HG02938 (cell line): Measurements from ENCODE around the gene PLEKHA7.

Experiments used
- ATAC-seq: cut with Tn5 transposase; IDR thresholded peaks from one replicate; pipeline ENCODE4 v1.9.1; 2021; ENCODE audit warnings: mild to moderate bottlenecking, moderate library complexity; ENCODE audit not compliant: unreplicated experiment

PLEKHA7 gene

DNA sequence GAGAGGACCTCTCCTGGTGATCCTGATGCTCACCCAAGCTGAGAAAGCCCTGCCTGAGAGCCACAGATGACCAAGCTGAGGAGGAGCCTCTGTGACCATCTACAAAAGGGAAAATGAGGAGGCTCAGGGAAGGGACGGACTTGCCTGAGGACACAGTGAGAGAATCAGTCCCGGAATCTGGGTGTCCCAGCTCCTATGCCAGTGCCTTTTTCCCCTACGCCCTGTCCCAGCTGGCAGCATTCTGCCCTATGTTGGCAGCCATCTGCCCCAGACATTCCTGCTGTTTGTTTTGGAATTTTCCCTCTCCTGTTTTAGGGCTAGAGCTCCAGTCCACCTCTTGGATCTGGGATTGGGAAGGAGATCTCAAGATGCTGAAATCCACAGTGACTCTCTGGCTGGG, 221.2 kb downstream of the PLEKHA7 start:
- ATAC-seq: no peak

DNA sequence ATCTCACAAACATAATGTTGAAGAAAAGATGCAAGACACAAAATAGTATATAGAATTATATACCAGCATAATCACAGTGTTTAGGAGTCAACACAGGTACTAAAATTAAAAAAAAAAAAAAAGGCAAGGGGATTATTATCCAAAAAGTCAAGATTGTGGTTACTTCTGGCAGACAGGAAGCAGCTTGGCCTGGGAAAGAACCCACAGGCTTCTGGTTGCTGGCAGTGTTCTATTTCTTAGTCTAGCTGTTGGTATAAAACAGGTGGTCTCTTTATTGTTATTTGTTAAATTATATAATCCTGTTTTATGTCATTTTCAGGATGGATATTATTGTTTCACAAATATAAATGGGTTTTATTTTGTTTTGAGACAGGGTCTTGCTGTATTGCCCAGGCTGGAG, 221.8 kb downstream of the PLEKHA7 start:
- no peak for ATAC-seq

DNA sequence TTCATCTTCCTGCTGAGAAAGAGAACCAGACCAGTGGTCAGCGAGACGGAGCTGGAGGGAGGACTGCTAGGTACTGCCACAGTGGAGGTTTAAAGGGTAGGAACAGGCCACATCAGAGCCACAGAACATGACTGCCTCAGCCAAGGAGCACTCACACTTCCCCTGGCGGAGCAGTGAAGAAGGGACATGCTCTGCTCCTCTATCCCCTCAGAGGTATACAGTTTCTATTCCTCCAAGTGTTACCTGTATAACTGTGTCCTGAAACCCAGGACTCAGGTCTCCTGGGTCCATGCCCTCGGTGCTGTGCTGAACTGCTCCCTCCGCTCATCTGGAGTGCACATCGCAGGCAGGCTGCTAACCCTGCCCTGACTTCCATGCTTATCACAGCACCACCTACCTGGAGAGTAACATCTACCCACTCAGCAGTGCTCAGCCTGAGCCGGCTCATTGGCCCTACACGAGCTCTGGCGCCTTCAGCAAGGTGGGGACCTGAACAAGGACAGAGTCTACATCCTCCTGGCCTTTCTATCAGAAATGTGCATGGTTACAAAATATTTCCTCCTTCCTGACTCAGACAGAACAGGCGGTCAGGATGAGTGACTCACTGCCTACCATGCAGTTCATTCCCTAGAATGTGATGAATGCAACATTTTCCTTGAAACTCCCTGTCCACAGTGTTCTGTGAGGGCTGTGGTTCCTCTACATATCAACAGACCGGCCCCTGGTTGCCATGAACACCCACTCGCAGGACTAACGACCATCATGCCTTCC, 222.8 kb downstream of the PLEKHA7 start:
- ATAC-seq: no peak

DNA sequence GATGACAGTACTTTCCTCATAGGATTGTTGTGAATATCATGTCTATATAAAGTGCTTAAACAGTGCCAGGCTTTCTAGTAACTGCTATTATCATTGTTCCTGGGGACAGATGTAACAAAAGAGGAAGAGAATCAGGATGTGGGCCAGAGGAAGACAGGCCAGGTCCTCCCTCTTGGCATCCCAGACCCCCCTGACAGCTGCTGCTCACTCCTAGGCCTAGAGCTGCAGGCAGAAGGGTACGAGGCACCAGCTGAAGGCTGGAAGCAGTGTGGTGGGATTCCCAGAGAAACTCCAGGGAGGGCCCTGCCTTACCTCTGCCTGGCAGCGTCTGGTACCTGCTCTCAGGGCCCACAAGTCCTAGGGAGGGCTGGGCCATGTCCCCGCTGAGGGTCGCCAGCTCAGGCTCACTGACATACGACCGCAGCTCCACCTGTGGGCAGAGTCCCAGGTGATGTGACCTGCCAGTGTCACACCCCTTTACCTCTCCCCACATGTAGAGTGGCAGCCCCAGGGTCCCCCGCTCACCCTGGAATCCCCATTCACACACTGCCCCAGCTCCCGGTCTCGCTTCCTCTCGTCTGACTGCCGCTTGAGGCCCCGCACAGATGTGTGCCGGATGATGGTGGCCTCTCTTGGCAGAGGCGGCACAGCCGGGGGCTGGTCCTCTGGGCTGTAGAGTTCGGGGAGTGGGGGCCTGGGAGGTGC, 223.6 kb downstream of the PLEKHA7 start:
- no peak for ATAC-seq

DNA sequence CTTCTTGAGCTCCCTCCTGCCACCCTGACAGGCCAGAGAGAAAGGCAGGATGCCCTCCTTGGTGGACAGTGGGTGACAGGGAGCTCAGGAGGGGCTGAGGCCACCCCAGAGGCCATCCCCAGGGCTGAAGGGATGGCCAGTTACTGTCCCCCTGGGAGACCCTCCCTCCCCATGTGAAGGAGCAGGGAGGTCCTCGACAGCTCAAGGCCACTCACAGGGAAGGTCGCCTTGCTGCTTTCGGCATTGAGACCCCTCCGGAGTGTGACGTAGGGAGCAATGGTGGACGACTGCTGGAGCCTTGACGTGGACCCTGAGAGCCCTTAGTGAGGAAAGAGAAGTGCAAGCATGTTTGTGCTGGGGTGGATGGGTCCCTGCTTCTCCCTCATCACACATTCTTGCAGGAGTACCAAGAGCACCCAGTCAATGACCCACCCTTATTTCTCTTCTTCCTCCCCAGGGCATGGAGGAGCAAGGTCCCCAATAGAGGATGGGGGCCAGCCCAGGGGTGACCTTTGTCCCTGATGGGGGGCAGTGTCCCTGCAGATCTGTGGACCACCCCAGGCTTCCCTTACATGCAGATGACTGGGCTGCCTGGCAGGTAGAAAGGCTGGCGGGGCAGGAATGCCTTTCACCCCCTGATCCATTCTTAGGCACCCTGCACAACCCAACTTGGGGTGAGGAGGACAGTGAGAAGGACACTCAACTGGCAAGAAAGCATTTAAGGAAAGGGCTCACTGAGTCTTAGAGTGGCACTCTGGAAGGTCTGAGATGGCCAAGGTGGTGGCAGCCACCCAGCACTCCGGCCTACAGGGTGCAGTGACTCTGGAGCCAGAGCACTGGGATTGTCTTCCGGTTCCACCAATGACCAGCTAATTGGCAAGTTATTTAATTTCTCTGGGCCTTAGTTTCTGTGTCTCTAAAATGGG, 224.4 kb downstream of the PLEKHA7 start:
- ATAC-seq: no peak

DNA sequence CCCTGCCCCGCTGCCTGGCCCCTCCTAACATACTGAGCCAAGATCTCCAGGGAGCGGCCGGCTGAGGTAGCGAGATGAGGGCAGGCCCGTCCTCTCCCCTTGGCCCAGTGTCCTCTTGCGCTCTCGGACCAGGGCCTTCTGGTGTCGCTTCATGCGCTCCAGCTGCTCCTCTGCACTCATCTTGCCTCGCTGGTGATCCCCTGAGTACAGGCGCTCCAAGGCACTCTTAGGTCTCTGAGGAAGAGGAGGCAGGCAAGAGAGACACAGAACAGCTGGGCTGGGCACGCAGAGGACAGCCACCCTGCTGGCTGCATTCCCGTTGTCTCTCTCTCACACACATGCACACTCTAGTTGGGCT, 225.2 kb downstream of the PLEKHA7 start:
- no peak for ATAC-seq

DNA sequence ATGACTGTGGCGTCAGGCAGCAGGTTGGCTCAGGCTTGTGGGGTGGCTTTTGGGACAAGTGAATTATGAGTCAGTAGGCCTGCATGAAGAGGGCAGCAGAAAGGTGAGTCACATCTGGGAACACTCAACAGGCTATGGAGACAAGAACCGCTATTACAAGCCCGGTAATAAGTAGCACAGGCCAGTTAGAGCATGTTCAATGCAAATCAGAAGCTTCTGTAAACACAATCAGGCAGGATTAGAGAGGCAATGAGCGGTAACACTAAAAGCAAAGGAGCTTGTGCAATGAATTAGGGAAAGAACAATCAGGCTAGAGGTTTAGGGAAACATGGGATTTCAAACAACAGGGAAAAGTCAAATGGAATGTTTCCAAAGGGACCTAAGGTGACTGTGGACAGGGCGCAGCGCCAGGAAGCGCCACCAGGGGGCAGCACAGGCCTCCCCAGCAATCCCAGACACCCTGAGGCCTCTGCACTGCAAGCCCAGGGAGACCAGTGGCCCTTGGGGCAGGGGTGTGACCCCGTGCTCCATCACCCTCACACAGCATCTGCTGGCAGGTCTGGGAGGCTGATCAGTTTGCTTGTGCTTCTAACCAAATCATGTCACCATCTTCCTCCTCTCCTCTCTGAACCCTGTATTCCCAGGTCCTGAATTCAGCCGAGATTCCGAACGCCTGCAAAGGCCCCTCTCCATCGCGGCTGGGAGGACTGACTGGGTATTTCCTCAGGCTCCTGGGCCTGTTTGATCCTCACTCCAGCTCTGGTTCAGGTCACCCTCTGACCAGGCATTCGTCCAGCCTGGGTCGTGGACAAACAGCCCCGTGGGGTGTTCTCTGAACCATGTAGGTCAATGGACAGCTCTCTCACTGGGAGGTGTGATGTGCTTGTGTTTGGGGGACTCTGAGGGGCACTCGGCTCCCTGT, 225.8 kb downstream of the PLEKHA7 start:
- no peak for ATAC-seq

DNA sequence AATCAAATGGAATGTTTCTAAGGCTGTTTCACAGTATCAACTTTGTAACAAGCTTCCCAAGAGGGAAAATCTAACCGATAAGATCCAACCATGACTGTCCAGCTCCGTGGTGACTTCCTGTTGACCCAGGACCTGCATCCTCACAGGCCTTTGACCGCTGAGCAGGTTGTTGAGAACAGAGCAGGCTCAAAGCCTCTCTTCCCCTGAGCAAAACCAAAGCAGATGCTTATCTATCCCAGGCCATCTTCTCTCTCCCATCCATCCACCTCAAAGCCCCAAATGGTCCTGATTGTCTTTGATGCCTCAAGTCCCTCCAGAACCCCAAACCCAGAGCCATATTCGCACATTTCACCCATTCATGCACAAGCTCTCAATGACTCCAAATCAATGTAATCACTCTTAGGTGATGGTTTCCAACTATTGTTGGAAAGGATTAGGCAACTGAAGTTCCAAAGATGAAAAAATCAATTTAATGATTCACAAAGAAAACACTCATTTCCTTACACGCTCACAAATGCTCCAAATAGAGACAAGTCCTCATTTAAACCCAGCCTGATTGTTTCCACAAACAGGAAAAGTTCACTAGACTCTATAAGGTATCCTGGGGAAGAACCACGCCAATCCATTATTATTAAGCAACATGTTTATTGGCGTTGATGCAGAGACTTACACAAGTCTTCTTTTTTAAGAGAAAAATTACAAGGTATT, 227.0 kb downstream of the PLEKHA7 start:
- ATAC-seq: no peak

DNA sequence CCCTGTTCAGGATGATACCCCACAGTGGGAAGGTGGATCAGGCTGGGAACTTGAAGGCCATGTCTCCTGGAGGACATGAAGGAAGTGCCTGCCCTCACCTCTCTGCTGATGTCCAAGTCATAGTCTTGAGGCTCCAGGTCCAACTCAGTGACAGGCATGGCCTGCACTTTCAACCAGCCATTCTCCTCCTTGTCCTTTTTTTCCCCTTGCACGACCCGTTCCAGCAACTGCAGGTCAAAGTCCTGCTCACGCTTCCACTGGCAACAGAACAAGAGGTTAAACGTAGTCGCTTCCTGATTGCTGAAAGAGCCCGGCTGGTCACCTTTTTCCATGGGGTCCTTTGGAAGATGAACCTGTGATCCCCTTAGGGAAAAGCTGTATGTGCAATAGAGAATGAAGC, 228.1 kb downstream of the PLEKHA7 start:
- ATAC-seq: no peak

DNA sequence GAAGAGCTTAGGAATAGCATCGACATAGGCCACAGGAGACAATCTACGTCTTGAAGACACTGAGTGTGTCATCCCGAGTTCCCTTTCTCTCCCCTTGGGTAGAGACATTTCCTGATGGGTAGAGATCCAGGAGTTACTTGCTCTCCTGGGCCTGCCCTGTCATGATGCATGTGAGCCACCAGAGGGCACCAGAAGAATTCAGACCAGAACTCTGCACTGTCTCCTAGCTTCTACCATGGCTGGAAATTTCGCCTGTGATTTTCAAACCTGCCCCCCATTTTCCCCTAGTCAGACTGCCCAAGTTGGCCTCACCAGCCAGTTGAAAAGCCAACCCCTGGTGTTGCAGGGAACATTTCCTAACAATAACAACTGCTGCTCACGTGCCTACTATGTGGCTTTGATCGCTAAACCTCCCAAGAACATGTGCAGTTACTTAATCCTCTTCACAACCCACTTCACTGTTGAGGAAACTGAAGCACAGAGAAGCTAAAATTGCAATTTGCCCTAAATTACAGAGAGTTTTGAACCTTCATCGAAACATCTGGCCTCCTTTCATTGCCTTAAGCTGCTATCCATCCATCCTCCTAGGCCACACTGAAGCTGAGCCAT, 228.6 kb downstream of the PLEKHA7 start:
- peak; percentile 91 for ATAC-seq

DNA sequence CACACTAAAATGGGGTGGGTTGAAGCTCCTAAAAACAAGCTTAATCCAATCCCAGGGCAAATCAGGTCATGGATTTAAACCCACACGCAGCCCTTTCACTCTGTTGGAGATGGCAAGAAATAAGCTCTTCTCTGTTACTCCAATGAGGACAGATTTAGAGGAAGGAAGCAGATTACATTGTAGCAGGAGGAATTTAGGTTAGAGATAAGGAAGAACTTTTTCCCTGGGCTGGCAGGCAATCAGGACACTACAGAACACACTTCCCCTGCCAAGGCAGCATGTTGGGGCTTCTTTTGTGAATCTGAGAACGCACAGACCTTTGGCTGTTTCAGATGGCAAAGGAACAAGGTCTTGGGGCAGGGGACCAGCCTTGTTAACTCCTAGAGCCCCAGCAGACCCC, 229.5 kb downstream of the PLEKHA7 start:
- ATAC-seq: no peak

DNA sequence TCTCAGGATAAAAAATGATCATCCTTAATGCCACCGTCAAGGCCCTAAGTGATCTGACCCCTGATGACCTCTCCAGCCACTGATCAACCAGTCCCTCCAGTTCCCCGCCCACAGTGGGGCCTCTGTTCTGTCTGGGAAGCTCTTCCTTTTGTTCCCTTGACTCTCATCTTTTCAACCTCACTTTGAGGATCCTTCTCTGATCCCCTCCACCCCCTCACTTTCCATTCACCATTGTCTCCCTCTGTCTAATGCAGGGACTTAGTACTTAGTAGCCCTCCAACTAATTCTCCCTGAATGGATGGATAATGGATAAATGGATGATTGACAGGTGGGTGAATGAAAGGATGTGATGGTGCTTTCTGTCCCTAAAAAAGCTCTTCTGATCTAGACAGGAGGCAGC, 230.1 kb downstream of the PLEKHA7 start:
- ATAC-seq: no peak

DNA sequence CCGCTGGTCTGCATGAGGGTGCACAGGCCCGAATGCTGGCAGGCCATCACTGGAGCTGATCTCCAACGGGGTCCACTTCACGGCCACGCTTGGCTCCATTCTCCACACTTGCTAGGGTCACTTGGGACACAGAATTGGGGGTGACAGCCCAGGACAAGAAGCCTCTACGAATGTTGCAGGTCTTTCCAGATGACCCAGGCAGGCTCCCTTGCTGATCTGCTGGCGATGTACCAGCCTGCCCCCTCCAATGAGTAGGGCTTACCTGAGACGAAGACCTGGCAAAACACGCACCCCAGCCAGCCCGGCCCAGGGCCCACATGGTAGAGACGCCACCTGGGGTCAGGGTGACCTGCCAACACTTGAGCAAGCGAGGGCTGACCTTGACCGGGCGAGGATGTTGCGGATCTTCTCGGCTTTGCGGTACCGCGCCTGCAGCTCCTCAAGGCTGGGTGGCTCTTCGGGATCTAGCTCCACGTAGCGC, 230.9 kb downstream of the PLEKHA7 start:
- no peak for ATAC-seq

DNA sequence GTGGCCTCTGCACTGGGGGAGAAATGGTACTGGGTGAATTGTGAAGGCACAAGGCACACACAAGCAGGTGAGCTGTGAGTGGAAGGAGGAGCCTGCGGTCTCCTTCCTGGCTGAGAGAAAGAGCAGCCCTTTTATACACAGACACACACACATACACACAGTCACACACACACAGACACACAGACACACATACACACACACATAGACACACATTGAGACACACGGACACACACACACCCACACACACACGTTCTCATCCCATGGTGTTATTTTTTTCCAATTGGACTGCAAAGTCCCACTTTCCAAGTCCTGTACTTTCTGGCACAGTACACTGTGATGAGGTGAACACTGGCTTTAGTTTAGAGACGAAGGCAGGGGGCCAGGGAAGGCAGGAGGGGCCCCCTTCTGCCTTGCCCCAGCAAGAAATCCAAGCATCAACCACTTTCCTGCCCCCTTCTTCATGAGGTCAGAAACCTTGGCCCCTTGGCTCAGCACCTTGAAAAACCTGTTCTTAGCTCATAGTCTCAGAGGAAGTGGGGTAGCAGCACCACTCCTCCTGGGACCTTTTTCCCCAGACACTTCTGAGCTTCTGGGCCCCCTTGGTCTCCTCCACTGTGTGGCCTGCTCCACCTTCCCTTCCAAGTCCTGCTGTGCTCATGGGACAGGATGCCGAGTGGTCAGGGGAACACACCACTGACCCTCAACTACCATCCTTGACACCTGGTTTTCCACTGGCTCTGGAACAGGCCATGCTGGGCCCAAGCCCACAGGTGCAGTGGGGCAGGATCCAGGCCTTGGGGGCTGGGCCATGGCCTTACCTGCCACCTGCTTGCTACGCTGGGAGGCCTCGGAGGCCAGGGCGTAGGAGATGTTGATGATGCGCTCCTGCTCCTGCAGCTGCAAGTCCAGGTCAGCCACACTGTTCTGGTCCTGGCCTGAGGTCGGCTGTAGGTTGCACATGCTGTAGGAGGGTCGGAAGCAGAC, 232.0 kb downstream of the PLEKHA7 start:
- ATAC-seq: no peak

DNA sequence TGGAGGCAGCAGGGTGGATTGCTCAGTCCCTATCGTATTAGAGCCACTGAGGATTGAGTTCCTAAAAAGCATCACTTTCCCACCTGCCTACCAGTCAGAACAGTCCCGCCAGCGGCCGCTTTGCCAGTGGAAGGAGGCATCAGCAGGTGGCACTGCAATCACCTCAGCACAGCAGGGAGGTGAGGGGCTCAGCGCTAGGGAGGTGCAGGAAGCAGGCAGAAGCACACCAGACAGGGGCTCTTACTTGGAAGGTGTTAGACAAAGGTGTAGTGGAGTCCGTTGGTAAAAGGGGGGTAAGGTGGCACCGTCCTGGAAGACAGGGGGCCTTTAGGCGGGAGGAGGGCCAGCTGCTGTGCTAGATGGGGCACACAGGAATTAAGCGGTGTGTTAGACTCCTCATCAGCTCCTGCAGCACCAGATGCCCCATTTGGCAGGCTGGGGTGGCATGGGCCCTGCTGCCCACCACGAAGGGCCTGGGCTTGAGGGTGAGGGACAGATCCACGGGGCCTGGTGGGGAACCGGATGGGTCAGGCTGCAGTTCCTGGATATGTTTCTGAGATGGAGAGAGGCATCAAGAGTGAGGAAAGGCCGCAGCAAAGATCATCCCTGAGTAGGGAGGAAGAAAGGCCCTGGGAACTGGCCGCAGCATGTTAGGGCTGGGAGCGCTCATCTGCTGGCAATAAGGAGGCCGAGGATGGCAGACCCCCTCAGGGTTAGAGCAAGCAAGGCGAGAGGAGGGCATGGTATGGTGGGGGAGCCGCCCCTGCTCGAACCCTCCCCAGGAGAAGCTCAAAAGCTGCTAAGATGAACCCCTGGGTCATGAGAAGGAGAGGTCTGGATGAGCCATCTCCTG, 233.3 kb downstream of the PLEKHA7 start:
- ATAC-seq: no peak

DNA sequence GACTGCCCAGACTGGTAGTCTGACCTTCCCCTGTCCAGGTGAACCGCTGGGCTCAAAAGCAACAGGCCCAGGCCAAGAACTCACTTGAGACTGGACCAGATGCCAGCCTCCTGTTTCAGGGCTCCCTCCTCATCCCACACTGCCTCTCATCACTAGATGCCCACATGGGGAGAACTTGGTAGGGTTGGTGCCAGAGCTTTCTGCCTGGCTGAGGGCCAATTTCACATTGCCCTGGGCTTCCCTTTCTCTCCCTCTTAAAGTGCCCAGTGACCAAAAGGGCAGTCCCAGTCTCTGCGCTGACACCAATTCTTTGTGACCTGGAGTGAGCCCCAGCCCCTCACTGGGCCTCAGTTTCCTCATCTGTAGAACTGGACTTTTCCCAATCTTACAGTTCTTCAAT, 234.1 kb downstream of the PLEKHA7 start:
- no peak for ATAC-seq

DNA sequence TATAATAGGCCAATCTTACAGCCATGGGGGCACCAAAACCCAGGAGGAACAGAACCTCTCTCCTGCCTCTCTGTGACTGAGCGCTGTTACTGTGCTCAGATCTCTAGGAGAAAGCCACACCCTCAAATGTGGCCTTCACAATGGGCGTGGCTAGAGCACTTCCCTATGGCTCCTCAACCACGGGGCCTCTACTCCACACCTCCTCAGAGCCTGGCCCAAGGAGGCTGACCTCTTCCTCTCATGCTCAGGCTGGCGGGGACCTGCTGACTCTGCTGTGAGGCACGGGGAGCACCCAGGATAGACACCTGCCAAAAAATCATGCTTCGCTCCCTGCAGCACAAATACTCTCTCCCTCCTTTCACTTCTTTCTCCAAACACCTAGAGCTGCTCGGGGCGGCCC, 234.8 kb downstream of the PLEKHA7 start:
- ATAC-seq: no peak
